ENCODE measurements around the gene ATL2.

Gene ATL2

GRCh38 chr2:38405917-38406596 lies 29.0 kb upstream of the ATL2 start:
- no peak for TF ChIP-seq CTCF (IDR thresholded peaks at IDR 0.05; ENCODE audit: extremely low read depth, missing control alignments)
- DNase-seq (ENCODE audit: low spot score): no peak

- no peak for DNase-seq (ENCODE audit: low spot score)
- no peak for TF ChIP-seq CTCF (IDR thresholded peaks at IDR 0.05; ENCODE audit: extremely low read depth, missing control alignments)
These were observed 23.4 kb upstream of the ATL2 start for GRCh38 chr2:38400513-38400912.

- DNase-seq (ENCODE audit: low spot score): no peak
- no peak for TF ChIP-seq CTCF (IDR thresholded peaks at IDR 0.05; ENCODE audit: extremely low read depth, missing control alignments)
These were observed 21.7 kb upstream of the ATL2 start for GRCh38 chr2:38398739-38399138.

GRCh38 chr2:38394903-38395341 lies 17.8 kb upstream of the ATL2 start:
- no peak for DNase-seq (ENCODE audit: low spot score)
- TF ChIP-seq CTCF (IDR thresholded peaks at IDR 0.05; ENCODE audit: extremely low read depth, missing control alignments): no peak

- no peak for TF ChIP-seq CTCF (IDR thresholded peaks at IDR 0.05; ENCODE audit: extremely low read depth, missing control alignments)
These were observed 17.0 kb upstream of the ATL2 start for GRCh38 chr2:38394041-38394440.

GRCh38 chr2:38390947-38391346 lies 13.9 kb upstream of the ATL2 start:
- TF ChIP-seq CTCF (IDR thresholded peaks at IDR 0.05; ENCODE audit: extremely low read depth, missing control alignments): no peak

More at GRCh38 chr2:38394041-38394440, 17.0 kb upstream of the ATL2 start:
- no peak for DNase-seq (ENCODE audit: low spot score)

GRCh38 chr2:38387887-38388286 lies 10.8 kb upstream of the ATL2 start:
- DNase-seq (ENCODE audit: low spot score): no peak

More at GRCh38 chr2:38390947-38391346, 13.9 kb upstream of the ATL2 start:
- no peak for DNase-seq (ENCODE audit: low spot score)

More at GRCh38 chr2:38387887-38388286, 10.8 kb upstream of the ATL2 start:
- TF ChIP-seq CTCF (IDR thresholded peaks at IDR 0.05; ENCODE audit: extremely low read depth, missing control alignments): no peak

Data from GM20000 (cell line).